Aorta (tissue), 5 donors: ENCODE measurements around the gene CENPP. TPM values are rescaled to one million over a fixed set of nuclear protein-coding genes. Genes with fewer than 3 reads are reported as not detected.
"Not testable (repeated sequence)": the region's sequence is repeated elsewhere in the genome, so short reads cannot be mapped to it uniquely, and the experiment has no call there.

ENCODE experiments used
- ATAC-seq: fragments of 200-7000 bp; cut with Tn5 transposase; one replicate; pipeline ENCODE4 v1.9.1; 2022; ENCODE audit warnings: moderate library complexity; ENCODE audit not compliant: low FRiP score
- DNase-seq, 2 donors: peaks; one replicate each; pipeline ENCODE4 v3.0.0-alpha.2; 2020
- H3K27ac ChIP-seq, 2 donors: one replicate each; pipeline ENCODE4 v1.5.1; 2013; ENCODE audit warnings: low read length in 2 of 2, mild to moderate bottlenecking in 2 of 2, moderate library complexity in 2 of 2, control low read depth in 1 of 2, inconsistent platforms in 1 of 2, low read depth in 1 of 2
- H3K27me3 ChIP-seq, 2 donors: one replicate each; pipeline ENCODE4 v1.6.1; 2013; ENCODE audit warnings: control low read depth in 1 of 2, low read length in 1 of 2, mild to moderate bottlenecking in 1 of 2, moderate library complexity in 1 of 2; ENCODE audit not compliant: insufficient read depth in 2 of 2, control insufficient read depth in 1 of 2
- H3K36me3 ChIP-seq, 2 donors: one replicate each; pipeline ENCODE4 v1.6.1; 2013; ENCODE audit warnings: control low read depth in 1 of 2, low read length in 1 of 2, mild to moderate bottlenecking in 1 of 2; ENCODE audit not compliant: insufficient read depth in 2 of 2, control insufficient read depth in 1 of 2
- H3K4me1 ChIP-seq, 2 donors: one replicate each; pipeline ENCODE4 v1.6.1; 2013; ENCODE audit warnings: low read length in 2 of 2, control low read depth in 1 of 2, mild to moderate bottlenecking in 1 of 2, moderate library complexity in 1 of 2; ENCODE audit not compliant: insufficient read depth in 2 of 2, control insufficient read depth in 1 of 2
- H3K4me3 ChIP-seq, 2 donors: one replicate each; pipeline ENCODE4 v1.5.1; 2013; ENCODE audit warnings: low read length in 2 of 2, control low read depth in 1 of 2, mild to moderate bottlenecking in 1 of 2
- H3K9me3 ChIP-seq: one replicate; pipeline ENCODE4 v1.6.1; 2013; ENCODE audit warnings: mild to moderate bottlenecking, low read length; ENCODE audit not compliant: control insufficient read depth
- WGBS, 2 donors: extraction: QIAGEN DNeasy Blood & Tissue Kit; methylation state at CpG; one replicate each; pipeline ENCODE4 v1.1.7; 2013; 5-methylcytosine and 5-hydroxymethylcytosine counted together
- intact Hi-C, 2 donors: fragments of 100-400 bp; cut with DNase I; formaldehyde crosslinking; loops; one replicate each; pipeline versions ENCODE4 v1.14.2 to v1.15.0; 2022
- polyA plus RNA-seq, 2 donors: library from polyadenylated mRNA; stranded (reverse); fragments of 200-250 nt; gene quantifications; one replicate each; pipeline ENCODE4 v1.2.3, GENCODE V29; 2013
- total RNA-seq, 2 donors: library from RNA; stranded (reverse); fragmentation: NEBNext Ultra II Directional; extraction: Animal tissue kit (Norgen Biotek cat#: 25700); gene quantifications; one replicate each; pipeline ENCODE4 v1.2.1, GENCODE V29; 2021
- donor health status: healthy with polysubstance abuse.
- donor health status: Bipolar disorder and iron deficiency.
- donor health status: DM: no; HTN: no; CAD: no.
- donor health status: DM: no; HTN: no; CAD: no.
- donor health status: DM: yes; HTN: yes; CAD: no.

CENPP gene
- total and polyA plus RNA-seq, 4 donors, result 0.50 to 11.1 (median 4.3) TPM

- no peaks in the 10 kb centered on the region for H3K36me3 ChIP-seq
- no peaks in the 10 kb centered on the region for H3K9me3 ChIP-seq
- H3K27ac ChIP-seq, result no peak overlapping the region
- H3K4me1 ChIP-seq, result no peaks in the 10 kb centered on the region
- intact Hi-C loops, result no loop called here
- H3K27me3 ChIP-seq, result peaks cover 0 to 2% of the 10 kb centered on the region in 2 donors
- ATAC-seq (no peak), DNase-seq (no peak)
- 92 to 95% methylated on average over 16 of the region's 16 CpGs for WGBS, 2 donors
- no peak overlapping the region for H3K4me3 ChIP-seq
These were observed 233.0 kb downstream of the CENPP start for GRCh38 chr9:92558612-92559374.

- Histone ChIP-seq H3K4me1 (no peaks in the 10 kb centered on the region), H3K36me3 (no peaks in the 10 kb centered on the region), H3K27me3 (peaks cover 0 to 2% of the 10 kb centered on the region in 2 donors), H3K4me3 (no peak overlapping the region), H3K27ac (no peak overlapping the region), H3K9me3 (no peaks in the 10 kb centered on the region)
- 90% methylated on average over 5 of the region's 5 CpGs for WGBS, 2 donors
- intact Hi-C loops, result no loop called here
- DNase-seq, result no peak
- no peak for ATAC-seq
These were observed 235.9 kb downstream of the CENPP start for GRCh38 chr9:92561374-92562330.

DNA sequence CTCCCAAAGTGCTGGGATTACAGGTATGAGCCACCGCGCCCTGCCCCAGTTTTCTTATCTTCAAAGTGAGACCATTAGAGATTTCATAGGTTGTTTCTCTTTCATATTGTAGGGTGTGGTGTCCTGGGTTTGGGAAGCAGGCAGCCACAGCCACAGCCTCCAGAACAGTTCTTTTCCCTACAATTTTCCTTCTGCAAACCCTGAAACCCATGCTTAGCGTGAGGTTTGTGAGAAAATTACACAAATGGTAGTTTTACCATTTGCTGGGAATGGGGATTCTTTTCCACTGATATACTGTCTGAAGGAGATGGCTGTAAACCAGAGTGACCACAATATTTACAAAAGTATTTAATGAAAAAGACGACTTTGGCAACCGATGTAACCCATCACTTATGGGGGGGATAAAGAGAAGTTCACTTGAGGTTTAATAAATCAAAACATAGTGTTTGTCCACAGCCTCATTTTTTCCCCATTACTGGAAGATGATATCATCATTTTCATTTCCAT lies 236.8 kb downstream of the CENPP start:
- WGBS, 2 donors, result 83 to 87% methylated on average over 5 of the region's 5 CpGs
- Histone ChIP-seq H3K27me3 (peaks cover 0 to 2% of the 10 kb centered on the region in 2 donors), H3K9me3 (no peaks in the 10 kb centered on the region), H3K4me3 (no peak overlapping the region), H3K36me3 (no peaks in the 10 kb centered on the region), H3K27ac (no peak overlapping the region), H3K4me1 (no peaks in the 10 kb centered on the region)
- intact Hi-C loops, result no loop called here
- DNase-seq (no peak), ATAC-seq (no peak)

DNA sequence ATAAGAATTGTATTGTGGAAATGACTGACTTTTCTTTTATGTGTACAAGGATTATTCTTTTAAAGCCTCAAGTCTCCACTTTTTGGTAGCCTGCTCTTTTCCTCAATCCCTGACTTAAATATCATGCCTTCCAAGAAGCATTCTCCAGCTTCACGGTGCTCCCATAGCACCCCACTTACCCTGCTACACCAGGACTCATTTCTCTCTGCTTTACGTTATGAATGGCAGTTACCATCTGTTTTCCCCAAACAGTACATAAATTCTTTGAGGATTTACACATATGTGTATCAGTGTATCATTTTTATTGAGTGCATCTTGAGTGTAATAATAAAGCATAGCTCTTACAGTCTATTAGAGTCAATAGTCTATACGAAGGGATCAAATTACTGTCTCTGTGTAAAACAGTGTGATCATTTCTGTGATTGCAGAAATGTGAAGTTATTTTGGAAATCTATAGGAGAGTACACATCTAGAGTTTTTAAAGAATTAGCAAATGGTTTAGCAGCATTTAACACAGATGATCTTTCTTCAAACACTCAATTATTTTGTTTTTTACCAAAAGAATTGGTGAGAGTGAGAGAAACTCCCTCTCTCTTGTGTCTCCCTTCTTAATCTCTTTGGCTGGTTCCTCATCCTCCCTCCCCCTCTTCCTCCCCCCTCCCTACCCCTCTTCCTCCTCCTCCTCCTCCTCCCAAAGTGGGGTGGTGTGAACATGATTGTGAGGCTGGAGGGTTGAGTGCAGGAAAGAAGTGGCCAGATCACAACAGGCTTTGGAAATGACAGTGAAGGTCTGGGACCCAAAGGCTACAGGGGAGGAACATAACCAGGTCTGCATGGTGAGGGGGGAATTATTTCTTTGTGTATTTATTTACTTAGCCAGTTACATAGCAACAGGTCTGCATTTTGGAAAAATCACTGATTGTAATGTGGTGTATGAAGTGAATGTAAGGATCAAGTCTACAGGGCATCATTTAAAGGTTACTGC lies 237.7 kb downstream of the CENPP start:
- no peaks in the 10 kb centered on the region for H3K4me1 ChIP-seq
- no peaks in the 10 kb centered on the region for H3K36me3 ChIP-seq
- DNase-seq (no peak), ATAC-seq (no peak)
- WGBS, 2 donors, result 70 to 75% methylated on average over 3 of the region's 3 CpGs
- no peak overlapping the region for H3K4me3 ChIP-seq
- intact Hi-C loops, result no loop called here
- H3K27ac ChIP-seq, result no peak overlapping the region
- H3K9me3 ChIP-seq, result no peaks in the 10 kb centered on the region
- H3K27me3 ChIP-seq, result peaks cover 0 to 2% of the 10 kb centered on the region in 2 donors

DNA sequence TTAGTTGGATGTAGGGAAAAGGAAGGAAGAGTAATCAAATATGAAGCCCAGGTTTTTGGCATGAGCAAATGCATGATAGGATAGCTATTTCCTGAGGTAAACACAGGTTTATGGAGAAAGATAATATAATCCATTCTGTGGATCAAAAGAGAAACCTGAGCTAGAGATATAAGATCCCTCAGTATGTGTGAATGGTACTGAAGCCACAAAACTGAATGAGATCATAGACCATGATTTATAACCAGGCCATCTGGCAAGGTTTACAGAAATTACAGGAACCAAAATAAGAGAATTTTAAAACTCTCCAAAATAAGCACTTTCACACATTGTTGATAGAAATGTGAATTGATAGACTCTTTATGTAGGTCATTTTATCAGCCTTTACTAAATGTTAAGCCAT lies 238.8 kb downstream of the CENPP start:
- intact Hi-C loops, result no loop called here
- ATAC-seq, result no peak
- Histone ChIP-seq H3K36me3 (no peaks in the 10 kb centered on the region), H3K4me1 (no peaks in the 10 kb centered on the region), H3K27me3 (peaks cover 0 to 2% of the 10 kb centered on the region in 2 donors), H3K27ac (no peak overlapping the region), H3K4me3 (no peak overlapping the region), H3K9me3 (no peaks in the 10 kb centered on the region)
- DNase-seq, result no peak

DNA sequence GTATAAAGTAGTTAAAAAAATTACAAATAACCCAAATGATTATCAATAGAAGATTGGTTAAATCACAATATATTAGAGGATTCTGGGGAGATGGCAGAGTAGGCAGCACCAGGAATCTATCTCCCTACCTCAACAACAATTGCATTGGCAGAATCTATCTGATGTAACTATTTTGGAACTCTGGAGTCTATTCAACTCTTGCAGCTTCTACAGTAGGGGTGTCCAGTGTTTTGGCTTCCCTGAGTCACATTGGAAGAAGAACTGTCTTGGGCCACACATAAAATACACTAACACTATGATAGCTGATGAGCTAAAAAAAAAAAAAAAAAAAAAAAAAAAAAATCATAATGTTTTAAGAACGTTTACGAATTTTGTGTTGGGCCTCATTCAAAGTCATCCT lies 239.2 kb downstream of the CENPP start:
- H3K9me3 ChIP-seq, result no peaks in the 10 kb centered on the region
- intact Hi-C loops, result no loop called here
- ATAC-seq (no peak), DNase-seq (no peak)
- no peaks in the 10 kb centered on the region for H3K4me1 ChIP-seq
- WGBS, 2 donors, result 9 to 14% methylated on average over 2 of the region's 2 CpGs
- no peaks in the 10 kb centered on the region for H3K27me3 ChIP-seq
- H3K4me3 ChIP-seq, result no peak overlapping the region
- no peak overlapping the region for H3K27ac ChIP-seq
- no peaks in the 10 kb centered on the region for H3K36me3 ChIP-seq

DNA sequence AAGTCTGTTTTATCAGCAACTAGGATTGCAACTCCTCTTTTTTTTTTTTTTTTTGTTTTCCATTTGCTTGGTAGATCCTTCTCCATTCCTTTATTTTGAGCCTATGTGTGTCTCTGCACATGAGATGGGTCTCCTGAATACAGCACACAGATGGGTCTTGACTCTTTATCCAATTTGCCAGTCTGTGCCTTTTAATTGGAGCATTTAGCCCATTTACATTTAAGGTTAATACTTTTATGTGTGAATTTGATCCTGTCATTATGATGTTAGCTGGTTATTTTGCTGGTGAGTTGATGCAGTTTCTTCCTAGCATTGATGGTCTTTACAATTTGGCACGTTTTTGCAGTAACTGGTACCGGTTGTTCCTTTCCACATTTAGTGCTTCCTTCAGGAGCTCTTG lies 246.1 kb downstream of the CENPP start:
- H3K27me3 ChIP-seq, H3K4me3 ChIP-seq, H3K9me3 ChIP-seq, DNase-seq, ATAC-seq, H3K4me1 ChIP-seq, intact Hi-C loops, H3K36me3 ChIP-seq, H3K27ac ChIP-seq: not testable (repeated sequence)
- WGBS, 2 donors, result 35 to 68% methylated on average over 2 of the region's 2 CpGs

DNA sequence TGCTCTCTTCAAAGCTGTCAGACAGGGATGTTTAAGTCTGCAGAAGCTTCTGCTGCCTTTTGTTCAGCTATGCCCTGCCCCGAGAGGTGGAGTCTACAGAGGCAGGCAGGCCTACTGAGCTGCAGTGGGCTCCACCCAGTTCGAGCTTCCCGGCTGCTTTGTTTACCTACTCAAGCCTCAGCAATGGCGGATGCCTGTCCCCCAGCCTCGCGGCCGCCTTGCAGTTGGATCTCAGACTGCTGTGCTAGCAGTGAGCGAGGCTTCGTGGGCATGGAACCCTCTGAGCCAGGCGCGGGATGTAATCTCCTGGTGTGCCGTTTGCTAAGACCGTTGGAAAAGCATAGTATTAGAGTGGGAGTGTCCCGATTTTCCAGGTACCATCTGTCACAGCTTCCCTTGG lies 247.9 kb downstream of the CENPP start:
- H3K4me1 ChIP-seq, ATAC-seq, H3K27me3 ChIP-seq, intact Hi-C loops, H3K27ac ChIP-seq, H3K36me3 ChIP-seq, H3K9me3 ChIP-seq, DNase-seq, H3K4me3 ChIP-seq: not testable (repeated sequence)
- WGBS, 2 donors, result 95 to 97% methylated on average over 14 of the region's 14 CpGs
